GM12874 (cell line): ENCODE results near the gene DLGAP1.

Source experiments
- TF ChIP-seq, protein P1 (sequence below): IDR thresholded peaks from 2 replicates; pipeline ENCODE4 v1.5.1; 2011; ENCODE audit warnings: low read depth, mild to moderate bottlenecking, control low read depth, low read length, moderate library complexity; ENCODE audit not compliant: insufficient read depth

Gene DLGAP1

DNA sequence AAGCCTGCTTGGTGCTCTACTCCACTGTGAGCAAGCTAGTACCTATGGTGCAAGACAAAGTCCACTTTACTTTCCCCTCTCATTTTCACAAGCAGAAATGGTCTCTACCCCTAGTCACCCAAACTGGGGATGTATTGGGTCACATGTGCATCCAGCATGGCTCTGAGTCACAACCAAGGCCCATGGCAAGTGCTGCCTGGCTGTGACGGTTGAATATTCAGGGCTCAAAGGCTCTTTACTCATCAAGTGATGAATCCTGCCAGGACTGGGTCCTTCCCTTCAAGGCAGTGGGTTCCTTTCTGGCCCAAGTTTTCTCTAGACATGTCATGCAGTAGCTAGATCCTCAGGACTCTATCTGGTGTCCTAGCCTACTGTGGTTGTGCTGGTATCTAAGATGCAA lies 311.5 kb downstream of the DLGAP1 start:
- TF ChIP-seq, protein P1, sequence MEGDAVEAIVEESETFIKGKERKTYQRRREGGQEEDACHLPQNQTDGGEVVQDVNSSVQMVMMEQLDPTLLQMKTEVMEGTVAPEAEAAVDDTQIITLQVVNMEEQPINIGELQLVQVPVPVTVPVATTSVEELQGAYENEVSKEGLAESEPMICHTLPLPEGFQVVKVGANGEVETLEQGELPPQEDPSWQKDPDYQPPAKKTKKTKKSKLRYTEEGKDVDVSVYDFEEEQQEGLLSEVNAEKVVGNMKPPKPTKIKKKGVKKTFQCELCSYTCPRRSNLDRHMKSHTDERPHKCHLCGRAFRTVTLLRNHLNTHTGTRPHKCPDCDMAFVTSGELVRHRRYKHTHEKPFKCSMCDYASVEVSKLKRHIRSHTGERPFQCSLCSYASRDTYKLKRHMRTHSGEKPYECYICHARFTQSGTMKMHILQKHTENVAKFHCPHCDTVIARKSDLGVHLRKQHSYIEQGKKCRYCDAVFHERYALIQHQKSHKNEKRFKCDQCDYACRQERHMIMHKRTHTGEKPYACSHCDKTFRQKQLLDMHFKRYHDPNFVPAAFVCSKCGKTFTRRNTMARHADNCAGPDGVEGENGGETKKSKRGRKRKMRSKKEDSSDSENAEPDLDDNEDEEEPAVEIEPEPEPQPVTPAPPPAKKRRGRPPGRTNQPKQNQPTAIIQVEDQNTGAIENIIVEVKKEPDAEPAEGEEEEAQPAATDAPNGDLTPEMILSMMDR: no peak

DNA sequence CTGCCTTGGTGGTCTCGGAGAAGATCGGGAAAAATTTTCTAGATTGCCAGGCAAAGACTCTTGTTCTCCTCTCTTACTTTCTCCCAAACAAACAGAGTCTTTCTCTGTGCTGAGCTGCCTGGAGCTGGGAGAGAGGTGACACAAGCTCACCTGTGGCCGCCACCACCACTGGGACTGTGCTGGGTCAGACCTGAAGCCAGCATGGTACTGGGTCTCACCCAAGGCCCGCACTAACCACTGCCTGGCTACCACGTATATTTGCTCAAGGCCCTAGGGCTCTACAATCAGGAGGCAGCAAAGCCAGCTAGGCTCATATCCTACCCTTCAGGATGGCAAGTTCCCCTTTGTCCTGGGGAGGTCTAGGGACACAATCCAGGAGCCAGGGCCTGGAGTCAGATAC lies 312.2 kb downstream of the DLGAP1 start:
- TF ChIP-seq, protein P1: no peak

DNA sequence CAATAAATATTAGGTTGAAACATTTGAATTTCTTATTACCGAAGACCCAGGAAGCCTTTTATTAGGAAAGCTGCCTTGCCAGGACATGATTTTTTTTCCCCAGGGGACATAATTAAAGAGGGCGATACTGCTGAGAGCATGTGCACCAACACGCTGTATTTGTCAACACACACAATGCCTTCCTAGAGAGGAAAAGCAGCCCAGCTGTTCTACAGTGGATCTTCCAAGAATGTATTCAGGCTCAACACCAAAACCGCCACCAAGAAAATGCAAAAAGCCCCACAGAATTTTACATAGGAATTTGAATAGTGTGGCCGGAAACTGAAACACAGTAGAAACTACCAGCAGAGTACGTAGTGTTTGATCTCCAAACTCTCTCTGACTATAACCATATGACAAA lies 320.4 kb downstream of the DLGAP1 start:
- TF ChIP-seq, protein P1: no peak

DNA sequence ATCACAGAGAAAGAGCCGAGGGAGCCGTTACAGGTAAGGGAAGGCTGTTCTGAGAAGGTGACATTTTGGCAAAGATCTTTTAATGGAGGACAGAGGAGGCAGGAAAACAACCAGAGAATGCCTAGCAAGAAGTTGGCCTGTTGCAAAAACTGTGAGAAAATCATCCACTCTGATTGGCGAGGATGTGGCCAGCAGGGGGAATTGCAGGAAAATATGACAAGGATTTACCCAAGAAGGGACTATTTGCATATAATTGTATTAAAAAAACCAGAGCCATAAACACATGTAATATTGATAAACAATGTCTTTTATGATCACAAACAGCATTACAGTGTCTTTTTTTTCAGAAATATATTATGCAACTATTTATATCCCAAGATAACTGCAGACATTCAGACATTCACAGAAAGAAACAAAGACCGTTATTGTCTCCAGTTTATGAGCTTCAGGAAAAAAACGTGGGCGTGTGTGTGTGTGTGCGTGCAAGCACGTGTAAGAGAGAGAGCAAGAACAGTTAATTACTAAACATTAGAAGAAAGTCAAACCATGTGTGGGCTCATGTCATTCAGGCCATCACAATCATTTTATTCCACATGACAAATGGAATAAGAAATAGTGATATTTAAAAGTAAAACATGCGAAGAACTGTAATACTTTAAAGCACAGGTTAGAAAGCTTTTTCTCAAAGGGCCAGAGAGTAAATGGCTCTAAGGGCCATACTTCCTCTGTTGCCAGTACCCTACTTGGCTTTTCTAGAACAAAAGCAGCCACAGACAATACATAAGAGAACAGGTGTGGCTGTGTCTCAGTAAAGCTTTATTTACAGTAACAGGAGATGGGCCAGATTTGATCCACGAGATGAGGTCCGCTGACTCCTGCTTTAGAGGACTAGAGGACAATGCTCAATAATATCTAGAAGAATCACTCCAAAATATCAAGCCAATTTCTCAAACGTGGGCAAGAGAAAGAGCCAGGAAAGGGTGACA lies 324.1 kb downstream of the DLGAP1 start:
- TF ChIP-seq, protein P1: no peak

DNA sequence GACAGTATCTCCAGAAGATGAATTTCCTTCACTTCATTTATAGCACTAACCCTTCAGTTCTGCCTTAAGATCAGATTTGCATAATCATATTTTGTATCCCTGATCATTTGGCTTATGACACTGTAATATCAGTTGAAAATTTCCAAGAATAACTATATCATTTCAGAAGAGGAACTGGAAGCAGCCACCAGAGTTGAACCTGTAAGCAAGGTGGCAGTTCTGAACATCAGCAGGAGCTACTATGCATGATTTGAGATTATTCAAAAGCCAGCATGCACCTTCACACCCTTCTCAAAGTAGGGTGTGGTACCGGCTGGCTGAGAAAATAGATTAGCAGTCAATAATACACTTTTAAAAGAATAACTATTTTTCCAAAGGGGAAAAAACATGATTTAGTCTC lies 328.2 kb downstream of the DLGAP1 start:
- TF ChIP-seq, protein P1: no peak

DNA sequence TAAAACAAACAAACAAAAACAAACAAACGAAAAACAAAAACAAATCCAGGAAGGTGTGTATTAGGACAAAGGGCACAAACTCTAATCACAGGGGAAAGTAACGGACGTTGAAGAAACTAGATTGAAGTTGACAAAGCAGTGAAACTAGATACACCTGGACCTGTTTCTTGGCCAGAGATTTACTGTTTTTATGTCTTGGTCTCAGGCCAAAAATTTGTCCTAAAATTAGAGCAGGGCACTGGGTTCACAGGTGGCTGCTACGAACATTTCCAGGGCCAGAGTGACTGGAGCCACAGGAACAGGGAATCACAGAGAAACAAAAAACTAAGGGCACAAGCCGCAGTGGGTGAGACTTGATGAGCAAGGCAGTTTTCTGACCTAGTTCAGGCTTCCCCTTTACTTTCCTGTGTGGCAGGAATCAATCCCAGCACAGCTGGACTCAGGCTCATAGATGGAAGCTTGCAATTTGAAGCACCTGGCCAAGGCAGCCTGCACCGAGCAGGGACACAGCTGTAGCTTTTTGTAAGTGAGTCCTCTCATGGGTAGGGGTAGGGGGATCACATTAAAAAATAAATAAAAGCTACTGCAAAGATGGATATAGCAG lies 329.4 kb downstream of the DLGAP1 start:
- TF ChIP-seq, protein P1: no peak

DNA sequence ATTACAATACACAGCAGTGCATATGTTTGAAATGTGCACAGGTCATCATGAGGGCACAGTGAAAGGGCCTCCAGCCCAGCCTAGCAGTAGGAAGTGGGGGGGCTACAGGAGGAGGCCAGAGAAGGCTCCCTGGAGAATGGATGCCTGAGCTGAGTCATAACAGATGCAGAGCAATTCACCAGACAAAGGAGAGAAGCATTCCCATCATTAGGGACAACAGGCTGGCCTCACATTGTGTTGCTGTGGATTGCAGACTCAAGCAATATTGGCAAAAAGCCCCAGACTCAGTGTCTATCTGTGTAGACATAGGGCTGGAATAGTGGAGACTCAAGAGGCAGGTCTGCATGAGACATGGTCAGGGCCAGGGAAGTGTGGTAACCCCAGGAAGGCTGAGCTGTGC lies 329.9 kb downstream of the DLGAP1 start:
- TF ChIP-seq, protein P1: no peak
